ENCODE results near the gene PCDH7.

Gene PCDH7, protein sequence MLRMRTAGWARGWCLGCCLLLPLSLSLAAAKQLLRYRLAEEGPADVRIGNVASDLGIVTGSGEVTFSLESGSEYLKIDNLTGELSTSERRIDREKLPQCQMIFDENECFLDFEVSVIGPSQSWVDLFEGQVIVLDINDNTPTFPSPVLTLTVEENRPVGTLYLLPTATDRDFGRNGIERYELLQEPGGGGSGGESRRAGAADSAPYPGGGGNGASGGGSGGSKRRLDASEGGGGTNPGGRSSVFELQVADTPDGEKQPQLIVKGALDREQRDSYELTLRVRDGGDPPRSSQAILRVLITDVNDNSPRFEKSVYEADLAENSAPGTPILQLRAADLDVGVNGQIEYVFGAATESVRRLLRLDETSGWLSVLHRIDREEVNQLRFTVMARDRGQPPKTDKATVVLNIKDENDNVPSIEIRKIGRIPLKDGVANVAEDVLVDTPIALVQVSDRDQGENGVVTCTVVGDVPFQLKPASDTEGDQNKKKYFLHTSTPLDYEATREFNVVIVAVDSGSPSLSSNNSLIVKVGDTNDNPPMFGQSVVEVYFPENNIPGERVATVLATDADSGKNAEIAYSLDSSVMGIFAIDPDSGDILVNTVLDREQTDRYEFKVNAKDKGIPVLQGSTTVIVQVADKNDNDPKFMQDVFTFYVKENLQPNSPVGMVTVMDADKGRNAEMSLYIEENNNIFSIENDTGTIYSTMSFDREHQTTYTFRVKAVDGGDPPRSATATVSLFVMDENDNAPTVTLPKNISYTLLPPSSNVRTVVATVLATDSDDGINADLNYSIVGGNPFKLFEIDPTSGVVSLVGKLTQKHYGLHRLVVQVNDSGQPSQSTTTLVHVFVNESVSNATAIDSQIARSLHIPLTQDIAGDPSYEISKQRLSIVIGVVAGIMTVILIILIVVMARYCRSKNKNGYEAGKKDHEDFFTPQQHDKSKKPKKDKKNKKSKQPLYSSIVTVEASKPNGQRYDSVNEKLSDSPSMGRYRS (N-terminal part only)

DNA sequence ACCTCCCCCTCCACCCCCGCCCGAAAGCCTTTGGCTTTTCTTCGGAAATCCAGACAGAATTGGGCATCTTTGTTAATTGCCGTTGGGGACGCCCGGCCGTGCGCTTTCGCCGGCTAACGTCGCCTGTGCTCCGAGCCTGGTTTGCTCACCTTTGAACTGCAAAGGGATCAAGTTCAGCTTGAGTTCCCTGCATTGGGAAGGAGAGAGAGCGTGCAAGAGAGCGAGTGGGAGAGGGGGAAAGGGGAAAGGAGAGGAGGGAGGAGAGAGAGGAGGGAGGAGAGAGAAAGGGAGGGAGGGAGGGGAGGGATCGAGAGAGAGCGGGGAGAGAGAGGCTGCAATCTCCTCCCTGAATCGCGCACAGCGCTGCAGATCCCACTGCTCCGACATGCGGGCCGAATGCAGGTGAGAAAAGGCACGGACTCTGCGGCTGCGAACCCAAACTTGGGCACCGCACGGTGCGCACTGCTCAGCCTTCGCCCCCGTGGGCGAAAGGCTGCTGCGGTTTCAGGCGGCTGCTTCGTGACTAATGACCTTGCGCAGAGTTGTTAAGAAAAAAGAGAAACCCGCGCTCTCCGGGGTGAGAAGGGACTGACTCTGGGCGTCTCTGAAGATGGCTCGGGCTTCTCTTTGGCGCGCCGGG is at the start of gene PCDH7:
Gene PCDH7 (plus strand): TSS at position 349 of the 640 bp plus-strand sequence. CDS start 1,054 bp downstream, outside the sequence.
- DNase-seq (ENCODE audit: low spot score): no peak

DNA sequence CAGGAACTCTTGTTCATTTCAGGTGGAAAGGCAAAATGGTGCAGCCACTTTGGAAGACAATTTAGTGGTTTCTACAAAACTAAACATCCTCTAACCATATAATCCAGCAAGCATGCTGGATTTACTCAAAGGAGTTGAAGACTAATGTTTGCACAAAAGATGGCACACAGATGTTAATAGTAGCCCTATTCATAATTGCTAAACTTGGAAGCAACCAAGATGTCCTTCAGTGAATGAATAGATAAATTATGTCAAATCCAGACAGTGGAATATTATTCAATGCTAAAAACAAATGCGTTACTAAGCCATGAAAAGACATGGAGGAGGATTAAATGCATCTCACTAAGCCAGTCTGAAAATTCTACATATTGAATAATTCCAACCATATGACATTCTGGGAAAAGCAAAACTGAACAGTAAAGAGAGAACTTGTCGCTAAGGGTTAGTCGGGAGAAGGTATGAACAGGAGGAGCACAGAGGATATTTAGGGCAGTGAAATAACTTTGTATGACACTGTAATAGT is 48.2 kb upstream of the PCDH7 start:
- DNase-seq (ENCODE audit: low spot score): no peak

DNA sequence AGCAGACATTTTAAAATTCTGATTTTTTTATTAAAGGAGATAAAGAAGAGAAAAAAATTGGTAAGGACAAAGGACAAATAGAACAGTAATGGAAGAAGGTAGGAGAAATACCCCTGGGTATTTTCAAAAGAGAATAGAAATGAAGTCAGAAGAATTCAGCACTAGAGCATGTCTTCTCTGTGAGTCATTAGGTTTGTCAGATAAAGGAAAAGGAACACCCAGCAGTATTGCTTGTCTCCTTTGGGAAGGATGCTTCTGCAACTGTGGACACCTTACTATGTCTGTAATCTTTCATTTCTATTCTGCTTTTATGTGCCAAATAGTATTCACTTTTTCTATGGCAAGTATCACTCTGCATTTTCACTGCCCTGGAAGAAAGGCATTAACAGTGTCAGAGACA is 24.0 kb upstream of the PCDH7 start:
- DNase-seq (ENCODE audit: low spot score): no peak

DNA sequence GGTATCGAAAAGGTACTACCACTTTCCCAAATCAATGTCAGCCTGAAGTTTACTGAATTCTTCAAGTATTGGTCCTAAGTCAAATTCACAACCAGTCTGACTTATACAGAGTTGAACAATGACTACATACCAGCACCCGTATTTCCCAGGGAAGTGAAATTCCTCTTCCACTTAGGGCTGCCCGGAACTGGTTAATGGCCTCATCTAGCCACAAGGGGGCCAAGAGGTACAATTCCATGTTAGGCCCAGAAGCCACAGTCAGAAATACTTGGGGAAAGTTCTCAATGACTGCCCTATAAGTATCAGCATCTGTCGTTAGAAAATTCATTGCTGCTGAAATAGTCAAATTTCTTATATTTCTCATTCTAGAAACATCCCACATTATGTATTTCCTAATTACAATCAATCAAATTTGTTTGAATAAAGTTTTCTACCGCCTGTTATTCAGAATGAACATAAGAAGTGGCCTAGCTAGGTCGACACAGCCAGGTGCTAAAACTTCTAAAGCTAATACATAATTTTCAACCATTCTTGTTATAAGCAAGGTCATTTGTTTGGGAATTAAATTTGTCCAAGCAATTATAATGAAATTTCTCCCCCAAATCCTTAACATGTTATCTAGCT is 5.6 kb upstream of the PCDH7 start:
- DNase-seq (ENCODE audit: low spot score): no peak

DNA sequence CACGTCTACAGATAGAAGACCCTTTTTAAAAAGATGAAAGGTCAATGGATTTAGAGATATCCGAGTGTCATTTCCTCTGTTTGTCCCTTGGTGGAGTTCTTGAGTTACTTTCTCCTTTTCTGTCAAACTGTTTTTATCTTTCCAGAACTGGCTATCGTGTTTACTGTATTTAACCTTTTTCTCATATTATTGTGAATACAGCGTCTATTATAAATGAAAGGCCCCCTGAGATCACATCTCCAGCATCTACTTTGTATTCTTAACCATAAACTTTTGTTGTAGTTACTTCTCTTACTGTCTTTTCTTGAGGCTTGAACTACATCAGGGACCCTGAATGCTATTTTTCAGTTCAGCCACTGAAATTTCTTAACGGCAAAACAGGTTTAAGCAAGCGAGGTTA is 4.0 kb upstream of the PCDH7 start:
- no peak for DNase-seq (ENCODE audit: low spot score)

DNA sequence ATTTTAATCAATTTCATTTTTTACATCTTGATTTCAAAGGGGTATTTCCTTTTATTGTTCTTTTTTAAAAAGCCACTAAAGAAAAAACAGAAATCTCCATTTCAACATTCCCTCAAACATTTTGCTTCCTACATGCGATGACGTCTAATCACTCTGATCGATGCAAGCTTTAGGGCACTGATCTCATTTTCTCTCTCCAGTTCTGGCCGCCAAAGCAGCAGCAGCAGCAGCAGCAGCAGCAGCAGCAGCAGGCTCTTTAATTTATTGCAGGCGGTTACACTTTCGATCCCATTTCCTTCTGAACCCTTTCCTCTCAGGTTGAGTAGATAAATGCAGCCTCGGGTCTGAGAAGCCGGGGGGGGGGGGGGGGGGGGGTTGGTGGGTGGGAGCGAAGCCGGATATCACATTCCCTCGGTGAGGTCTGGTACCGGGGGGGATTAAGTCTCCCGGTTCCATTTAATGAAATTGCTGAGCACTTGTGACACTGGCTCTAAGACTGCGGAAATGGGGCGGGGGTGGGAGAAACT is 3.4 kb upstream of the PCDH7 start:
- no peak for DNase-seq (ENCODE audit: low spot score)

DNA sequence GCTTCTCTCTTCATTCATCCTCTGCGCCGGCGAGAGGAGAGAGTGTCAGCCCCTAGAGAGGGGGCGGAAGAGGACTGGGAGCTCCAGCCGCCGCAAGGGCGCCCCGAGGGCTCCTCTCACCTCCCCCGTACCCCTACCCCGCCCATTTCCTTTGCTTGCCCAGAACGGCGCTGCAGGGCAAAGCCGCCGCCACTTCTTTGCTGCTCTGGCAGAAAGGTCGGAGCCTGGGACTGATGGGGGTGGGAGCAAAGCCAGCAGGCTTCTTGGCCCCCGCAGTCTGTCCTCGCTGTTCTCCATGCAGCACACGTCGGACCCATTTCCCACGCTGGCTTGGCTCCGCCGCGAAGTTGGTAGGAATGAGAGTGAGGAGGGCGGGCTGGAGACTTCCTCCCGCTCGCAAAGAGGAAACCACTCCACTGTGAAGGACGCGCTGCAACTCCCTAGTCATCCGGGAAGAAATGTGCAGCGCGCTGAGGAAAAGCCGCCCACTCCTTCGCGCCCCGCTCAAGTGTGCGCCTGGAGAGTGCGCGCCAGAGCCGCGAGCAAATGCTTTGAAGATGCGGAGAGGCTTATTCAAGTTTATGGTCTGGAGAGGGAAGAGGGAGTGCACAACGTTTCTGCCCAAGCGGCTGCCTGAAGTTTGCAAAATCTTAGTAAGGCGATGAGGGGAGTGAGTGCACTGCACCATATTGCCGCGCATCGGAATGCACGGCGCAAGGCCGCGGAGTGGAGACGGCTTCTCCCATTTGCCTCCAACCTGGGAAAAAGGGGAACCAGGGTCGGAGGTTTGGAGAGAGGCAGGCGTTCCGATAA is 2.8 kb upstream of the PCDH7 start:
- DNase-seq (ENCODE audit: low spot score): no peak

DNA sequence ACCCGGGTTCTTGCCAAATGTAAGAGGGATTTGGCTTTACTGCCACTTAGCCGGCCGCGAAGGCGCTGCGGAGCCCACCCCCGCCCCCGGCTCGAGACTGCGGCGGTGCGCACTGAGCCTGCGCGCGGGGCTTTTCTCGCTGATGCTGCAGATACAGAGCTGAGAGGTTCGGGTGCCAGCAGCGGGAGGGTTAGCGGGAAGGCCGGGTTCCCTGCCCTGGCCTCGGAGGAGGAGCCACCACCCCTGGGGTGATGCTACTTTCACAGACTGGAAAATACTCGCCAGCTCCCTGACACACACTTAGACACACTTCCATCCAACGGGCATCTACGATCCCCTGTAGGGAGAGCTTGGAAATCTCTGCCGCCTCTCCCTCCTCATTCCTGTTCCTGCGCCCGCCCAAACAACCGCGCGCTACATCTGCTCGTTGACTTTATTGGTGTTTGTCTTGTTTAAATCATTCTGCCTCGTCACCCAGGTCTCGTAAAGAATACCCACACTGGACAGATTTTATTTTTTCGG is 2.1 kb upstream of the PCDH7 start:
- no peak for DNase-seq (ENCODE audit: low spot score)

DNA sequence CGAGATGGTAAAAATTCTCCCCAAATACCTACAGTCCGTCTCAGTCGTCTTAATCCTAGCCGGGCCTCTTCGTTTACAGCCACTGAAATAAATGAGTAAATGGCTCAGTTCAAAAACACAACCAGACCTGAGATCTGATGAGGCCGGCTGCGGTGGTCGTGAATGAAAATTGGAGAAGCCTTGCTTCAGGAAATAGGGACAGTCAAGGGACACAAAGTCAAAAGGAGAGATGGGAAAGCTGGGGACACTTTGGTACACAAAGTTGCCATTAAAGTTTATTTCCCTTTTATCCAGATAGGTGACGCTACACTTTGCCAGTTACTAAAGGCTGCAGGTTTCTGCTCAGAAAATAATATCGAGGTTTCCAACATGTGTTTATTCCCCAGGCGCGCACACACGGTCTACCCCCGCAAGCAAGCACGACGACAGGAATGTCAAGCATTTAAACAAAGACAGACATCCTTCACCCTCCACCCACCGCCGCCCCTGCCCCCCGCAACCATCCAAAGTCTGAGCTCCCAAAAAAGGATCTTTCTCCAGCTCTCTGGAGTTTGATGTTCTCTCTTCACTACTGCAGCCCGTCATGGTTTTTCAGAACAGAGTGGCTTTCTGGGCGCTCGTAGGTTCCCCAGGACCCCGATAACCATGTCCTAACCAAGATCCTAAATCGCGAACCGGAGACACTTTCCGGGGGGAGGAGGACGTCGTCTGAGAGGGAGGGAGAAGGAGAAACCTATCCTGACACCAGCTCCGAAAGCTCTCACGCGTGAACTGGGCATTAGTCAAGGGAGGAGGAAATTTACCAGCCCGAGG is 1.3 kb upstream of the PCDH7 start:
- DNase-seq (ENCODE audit: low spot score): no peak

DNA sequence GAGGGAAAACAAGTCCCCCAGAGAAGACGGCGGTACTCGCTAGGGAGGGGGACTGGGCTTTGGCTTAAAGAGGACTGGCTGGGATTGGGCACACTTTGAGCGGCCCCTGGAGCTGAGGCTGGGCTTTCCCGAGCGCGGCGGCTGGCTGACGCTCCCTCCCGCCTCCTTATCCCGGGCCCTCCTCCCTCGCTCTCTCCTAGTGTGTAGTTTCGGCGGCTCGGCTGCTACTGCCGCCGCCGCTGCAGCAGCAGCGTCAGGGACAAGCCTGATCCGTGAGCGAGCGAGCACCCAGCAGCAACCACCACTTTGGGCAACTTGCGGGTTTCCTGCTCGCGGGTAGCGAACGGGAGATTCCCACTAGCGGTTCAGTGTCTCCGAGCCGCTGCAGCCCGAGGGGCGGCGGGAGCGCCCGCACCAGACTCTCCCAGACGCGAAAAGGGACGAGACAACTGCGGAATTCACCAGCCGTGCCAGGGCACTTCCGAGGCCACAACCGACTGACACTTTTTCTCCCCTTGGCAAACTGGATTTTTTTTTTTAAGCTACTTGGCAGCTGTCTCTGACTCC is 632 bp upstream of the PCDH7 start:
- no peak for DNase-seq (ENCODE audit: low spot score)

DNA sequence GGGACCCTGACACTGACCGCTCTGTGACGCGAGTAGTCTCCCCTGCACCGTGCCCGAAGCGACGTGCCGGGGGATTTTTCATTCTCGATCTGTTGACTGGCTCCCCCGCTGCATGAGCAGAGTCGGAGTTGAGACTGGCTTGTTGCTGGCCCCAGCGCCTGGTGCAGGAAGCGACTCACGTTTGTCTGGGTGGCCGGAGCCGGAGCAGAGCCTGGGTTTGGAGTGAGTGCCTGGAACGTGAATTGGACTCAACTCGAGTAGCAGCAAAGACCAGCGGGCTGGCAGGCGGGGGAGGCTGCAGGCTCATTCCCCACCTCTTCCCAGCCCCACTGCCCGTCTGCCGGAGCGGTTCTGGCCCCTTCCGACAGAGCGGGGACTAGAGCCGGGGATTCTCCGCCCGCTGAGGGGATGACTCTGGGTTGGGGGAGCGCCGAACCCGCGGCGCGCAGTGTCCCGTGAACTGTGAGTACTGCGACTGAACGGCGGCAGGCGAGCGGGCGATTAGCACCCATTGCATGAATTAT is 554 bp downstream of the PCDH7 start:
- no peak for DNase-seq (ENCODE audit: low spot score)

DNA sequence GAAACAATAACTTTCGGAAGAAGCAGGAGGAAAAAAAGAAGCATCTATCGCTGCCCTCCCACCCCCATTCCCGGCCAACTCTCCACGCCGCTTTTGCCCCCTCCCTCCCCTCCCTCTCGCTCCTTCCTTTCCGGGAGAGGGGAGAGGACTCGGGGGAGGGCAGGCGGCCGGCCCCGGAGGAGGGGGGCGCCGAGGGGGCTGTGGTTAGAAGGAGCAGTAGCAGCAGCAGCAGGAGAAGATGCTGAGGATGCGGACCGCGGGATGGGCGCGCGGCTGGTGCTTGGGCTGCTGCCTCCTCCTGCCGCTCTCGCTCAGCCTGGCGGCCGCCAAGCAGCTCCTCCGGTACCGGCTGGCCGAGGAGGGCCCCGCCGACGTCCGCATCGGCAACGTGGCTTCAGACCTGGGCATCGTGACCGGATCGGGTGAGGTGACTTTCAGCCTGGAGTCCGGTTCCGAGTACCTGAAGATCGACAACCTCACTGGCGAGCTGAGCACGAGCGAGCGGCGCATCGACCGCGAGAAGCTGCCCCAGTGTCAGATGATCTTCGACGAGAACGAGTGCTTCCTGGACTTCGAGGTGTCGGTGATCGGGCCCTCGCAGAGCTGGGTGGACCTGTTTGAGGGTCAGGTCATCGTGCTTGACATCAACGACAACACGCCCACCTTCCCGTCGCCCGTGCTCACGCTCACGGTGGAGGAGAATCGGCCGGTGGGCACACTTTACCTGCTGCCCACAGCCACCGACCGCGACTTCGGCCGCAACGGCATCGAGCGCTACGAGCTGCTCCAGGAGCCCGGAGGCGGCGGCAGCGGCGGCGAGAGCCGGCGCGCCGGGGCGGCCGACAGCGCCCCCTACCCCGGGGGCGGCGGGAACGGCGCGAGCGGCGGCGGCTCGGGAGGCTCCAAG is 1.3 kb downstream of the PCDH7 start:
- DNase-seq (ENCODE audit: low spot score): no peak

DNA sequence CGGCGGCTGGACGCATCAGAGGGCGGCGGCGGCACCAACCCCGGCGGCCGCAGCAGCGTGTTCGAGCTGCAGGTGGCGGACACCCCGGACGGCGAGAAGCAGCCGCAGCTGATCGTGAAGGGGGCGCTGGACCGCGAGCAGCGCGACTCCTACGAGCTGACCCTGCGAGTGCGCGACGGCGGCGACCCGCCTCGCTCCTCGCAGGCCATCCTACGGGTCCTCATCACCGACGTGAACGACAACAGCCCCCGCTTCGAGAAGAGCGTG is 1.9 kb downstream of the PCDH7 start:
- no peak for DNase-seq (ENCODE audit: low spot score)

DNA sequence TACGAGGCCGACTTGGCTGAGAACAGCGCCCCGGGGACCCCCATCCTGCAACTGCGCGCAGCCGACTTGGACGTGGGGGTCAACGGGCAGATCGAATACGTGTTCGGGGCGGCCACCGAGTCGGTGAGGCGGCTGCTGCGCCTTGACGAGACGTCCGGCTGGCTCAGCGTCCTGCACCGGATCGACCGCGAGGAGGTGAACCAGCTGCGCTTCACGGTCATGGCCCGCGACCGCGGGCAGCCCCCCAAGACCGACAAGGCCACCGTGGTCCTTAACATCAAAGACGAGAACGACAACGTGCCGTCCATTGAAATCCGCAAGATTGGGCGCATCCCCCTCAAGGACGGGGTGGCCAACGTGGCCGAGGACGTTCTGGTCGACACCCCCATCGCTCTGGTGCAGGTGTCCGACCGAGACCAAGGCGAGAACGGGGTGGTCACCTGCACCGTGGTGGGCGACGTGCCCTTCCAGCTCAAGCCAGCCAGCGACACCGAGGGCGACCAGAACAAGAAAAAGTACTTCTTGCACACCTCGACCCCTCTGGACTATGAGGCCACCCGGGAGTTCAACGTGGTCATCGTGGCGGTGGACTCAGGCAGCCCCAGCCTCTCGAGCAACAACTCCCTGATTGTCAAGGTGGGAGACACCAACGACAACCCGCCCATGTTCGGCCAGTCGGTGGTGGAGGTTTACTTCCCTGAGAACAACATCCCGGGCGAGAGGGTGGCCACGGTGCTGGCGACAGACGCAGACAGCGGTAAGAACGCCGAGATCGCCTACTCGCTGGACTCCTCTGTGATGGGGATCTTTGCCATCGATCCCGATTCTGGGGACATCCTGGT is 2.4 kb downstream of the PCDH7 start:
- DNase-seq (ENCODE audit: low spot score): no peak

DNA sequence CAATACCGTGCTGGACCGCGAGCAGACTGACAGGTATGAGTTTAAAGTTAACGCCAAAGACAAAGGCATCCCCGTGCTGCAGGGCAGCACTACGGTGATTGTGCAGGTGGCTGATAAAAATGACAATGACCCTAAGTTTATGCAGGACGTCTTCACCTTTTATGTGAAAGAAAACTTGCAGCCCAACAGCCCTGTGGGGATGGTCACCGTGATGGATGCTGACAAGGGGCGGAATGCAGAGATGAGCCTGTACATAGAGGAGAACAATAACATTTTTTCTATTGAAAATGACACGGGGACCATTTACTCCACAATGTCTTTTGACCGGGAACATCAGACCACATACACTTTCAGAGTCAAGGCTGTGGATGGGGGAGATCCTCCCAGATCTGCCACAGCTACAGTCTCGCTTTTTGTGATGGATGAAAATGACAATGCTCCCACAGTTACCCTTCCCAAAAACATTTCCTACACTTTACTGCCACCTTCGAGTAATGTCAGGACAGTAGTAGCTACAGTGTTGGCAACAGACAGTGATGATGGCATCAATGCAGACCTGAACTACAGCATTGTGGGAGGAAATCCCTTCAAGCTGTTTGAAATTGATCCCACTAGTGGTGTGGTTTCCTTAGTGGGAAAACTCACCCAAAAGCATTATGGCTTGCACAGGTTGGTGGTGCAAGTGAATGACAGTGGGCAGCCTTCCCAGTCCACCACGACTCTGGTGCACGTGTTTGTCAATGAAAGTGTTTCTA is 3.2 kb downstream of the PCDH7 start:
- no peak for DNase-seq (ENCODE audit: low spot score)

DNA sequence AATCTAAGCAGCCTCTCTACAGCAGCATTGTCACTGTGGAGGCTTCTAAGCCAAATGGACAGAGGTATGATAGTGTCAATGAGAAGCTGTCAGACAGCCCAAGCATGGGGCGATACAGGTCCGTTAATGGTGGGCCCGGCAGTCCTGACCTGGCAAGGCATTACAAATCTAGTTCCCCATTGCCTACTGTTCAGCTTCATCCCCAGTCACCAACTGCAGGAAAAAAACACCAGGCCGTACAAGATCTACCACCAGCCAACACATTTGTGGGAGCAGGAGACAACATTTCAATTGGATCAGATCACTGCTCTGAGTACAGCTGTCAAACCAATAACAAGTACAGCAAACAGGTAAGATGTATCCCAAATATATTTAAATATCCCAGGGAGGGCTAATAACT is 4.1 kb downstream of the PCDH7 start:
- no peak for DNase-seq (ENCODE audit: low spot score)

Data from hematopoietic multipotent progenitor cell treated with erythropoietin and hydrocortisone succinate and interleukin-3 and kit ligand, for 15 days (in vitro differentiated cells).